Stimulated activated CD4-positive, alpha-beta T cell treated with anti-CD3 and anti-CD28 coated beads, Interleukin-1b, Interleukin-23, amount 100 ng/mL, for 24 hours (primary cell): ENCODE data around the gene SHB.

ENCODE experiments used
- DNase-seq, 4 experiments: peaks; one replicate each; pipeline ENCODE4 v3.0.0-alpha.2; 2020; ENCODE audit warnings: low read depth in 4 of 4, low spot score in 1 of 4

Gene SHB

GRCh38 chr9:37955781-37956422 lies 113.1 kb downstream of the SHB start:
- DNase-seq = no peak

DNA sequence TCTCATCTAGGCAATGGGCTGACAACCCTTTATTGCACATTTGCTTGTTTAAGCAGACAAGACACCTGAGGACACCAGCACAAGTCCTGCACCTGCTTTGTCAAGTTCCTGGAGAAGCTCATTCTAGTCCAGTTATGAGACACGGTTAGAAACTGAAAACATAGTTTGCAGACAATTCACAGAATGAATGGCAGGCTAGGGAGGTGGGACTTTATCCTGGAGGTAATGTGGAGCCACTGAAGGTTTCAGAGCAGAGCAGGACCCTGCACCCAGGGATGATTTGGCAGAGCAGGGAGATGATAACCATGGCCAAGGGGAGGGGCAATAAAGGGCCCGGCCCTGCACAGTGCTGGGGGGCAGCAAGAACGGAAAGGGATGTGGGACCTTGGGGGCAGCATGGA lies 114.4 kb downstream of the SHB start:
- no peak for DNase-seq

- DNase-seq = peak in 2 of 4 experiments; percentile 10 to 31
These were observed 115.1 kb downstream of the SHB start for GRCh38 chr9:37953775-37954437.

GRCh38 chr9:37953206-37953774 lies 115.7 kb downstream of the SHB start:
- DNase-seq = no peak

GRCh38 chr9:37952731-37953130 lies 116.3 kb downstream of the SHB start:
- no peak for DNase-seq

- no peak for DNase-seq
These were observed 117.2 kb downstream of the SHB start for GRCh38 chr9:37951671-37952449.

GRCh38 chr9:37950561-37950960 lies 118.5 kb downstream of the SHB start:
- DNase-seq = no peak

- no peak for DNase-seq
These were observed 119.5 kb downstream of the SHB start for GRCh38 chr9:37949576-37949975.

- no peak for DNase-seq
These were observed 120.5 kb downstream of the SHB start for GRCh38 chr9:37948417-37948980.

- no peak for DNase-seq
These were observed 121.0 kb downstream of the SHB start for GRCh38 chr9:37947977-37948376.

- DNase-seq = no peak
These were observed 121.6 kb downstream of the SHB start for GRCh38 chr9:37947471-37947870.

GRCh38 chr9:37946971-37947370 lies 122.1 kb downstream of the SHB start:
- no peak for DNase-seq

DNA sequence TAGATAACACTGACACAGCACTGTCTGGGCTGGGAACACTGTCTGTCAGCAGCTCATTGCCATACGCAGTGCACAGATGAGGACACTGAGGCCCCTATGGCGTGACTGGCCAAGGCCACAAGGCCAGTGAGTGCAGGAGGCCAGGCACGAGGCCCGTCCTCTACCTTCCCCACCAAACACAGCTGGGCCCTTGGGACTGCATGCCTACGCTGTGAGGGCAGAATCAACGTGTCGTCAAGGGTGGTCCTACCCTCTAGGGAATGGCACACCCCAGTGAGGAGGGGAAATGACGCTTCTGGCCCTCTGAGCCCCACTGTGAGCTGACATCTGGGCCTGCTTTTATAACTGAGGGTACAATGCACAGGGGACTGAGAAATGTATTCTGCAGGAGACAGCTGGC lies 123.0 kb downstream of the SHB start:
- no peak for DNase-seq

DNA sequence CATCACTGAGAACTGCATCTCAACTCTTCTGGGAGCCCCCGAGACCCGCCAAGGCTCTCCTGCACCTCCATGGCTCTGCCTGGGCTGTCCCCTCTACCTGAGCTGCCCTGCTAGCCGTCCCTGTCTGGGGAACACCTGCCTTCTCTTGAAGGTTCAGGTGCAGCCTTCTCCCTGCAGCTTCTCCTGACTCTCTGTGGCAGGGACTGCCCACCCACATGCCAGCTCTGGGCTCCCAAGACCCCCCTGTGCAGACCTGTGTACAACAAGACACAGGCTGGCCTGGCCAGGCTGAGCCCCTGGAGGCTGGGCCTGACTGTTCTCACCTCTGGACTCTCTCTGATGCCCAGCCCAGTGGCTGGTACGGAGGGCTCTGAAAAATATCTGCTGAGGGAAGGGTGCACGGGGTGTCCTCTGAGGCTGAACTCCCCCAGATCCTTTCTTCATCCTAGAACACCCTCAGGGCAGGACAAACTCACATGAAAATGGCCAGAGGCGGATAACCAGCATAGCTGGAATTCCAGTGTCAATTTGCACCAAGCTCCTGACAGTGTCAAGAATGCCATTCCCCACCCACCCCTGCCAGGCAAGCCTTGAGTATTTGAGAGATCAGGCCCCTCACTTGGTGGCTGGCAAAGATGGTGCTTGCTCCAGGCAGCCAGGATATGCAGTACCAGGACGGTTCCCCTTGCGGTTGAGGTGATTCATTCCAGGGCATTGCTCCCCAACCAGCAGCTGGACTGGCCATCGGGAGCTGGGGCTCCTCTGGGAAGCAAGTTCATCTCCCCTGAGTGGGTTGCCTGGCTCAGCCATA lies 124.2 kb downstream of the SHB start:
- no peak for DNase-seq

- DNase-seq = no peak
These were observed 124.8 kb downstream of the SHB start for GRCh38 chr9:37944266-37944650.

- DNase-seq = no peak
These were observed 125.4 kb downstream of the SHB start for GRCh38 chr9:37943345-37944265.

DNA sequence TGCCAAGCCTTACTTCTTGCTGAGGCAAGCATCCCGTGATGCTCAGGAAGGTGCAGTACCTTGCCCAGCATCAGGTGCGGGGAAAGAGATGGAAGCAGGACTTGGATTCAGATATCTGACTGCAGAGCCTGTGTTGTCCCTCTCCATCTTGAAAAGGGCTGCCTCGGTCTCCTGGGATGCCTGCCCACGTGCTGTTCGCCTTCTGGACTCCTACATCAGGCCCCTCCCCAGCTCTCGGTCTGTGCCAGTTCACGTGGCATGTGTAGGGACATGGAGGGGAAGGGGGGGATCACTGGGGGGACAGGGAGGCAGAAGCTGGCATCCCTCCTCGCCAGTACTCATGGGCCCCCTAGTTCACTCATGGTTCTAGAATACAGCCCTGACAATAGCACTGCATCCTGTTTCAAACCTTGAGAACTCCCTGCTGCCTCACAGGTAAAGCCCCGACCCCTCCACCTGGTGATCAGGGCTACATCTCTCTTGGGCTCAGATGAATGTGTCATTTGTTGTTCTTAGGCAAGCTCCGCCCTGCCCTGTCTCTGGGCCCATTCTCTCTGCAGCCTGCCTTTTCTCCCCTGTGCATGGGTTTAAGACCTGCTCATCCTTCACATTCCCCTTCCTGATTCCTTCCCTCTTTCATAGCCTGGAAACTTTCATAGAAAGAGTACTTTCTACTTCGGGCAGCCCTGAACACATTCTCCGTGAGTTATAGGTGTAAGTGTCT lies 126.2 kb downstream of the SHB start:
- no peak for DNase-seq

- DNase-seq = no peak
These were observed 127.8 kb downstream of the SHB start for GRCh38 chr9:37941253-37941652.

GRCh38 chr9:37939575-37940095 lies 129.4 kb downstream of the SHB start:
- DNase-seq = no peak
